Measurements from ENCODE around the gene AQP12B. TPM values are rescaled to one million over a fixed set of nuclear protein-coding genes. Genes with fewer than 3 reads are reported as not detected.

AQP12B gene
- total RNA-seq, 1 donor from 2014 or later, result not detected

- no peaks in the 10 kb centered on the region for H3K36me3 ChIP-seq
- H3K27me3 ChIP-seq (ENCODE audit: low read depth), result no peaks in the 10 kb centered on the region
- no peak for DNase-seq
- TF ChIP-seq, protein P1, sequence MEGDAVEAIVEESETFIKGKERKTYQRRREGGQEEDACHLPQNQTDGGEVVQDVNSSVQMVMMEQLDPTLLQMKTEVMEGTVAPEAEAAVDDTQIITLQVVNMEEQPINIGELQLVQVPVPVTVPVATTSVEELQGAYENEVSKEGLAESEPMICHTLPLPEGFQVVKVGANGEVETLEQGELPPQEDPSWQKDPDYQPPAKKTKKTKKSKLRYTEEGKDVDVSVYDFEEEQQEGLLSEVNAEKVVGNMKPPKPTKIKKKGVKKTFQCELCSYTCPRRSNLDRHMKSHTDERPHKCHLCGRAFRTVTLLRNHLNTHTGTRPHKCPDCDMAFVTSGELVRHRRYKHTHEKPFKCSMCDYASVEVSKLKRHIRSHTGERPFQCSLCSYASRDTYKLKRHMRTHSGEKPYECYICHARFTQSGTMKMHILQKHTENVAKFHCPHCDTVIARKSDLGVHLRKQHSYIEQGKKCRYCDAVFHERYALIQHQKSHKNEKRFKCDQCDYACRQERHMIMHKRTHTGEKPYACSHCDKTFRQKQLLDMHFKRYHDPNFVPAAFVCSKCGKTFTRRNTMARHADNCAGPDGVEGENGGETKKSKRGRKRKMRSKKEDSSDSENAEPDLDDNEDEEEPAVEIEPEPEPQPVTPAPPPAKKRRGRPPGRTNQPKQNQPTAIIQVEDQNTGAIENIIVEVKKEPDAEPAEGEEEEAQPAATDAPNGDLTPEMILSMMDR (IDR thresholded peaks at IDR 0.05; ENCODE audit: borderline replicate concordance), result no peak
- no peak overlapping the region for H3K4me3 ChIP-seq
- H3K4me1 ChIP-seq, result no peaks in the 10 kb centered on the region
- peaks cover 14% of the 10 kb centered on the region for H3K9me3 ChIP-seq (replicated peaks)
- intact Hi-C loops (cut with micrococcal nuclease), result no loop called here
- H3K27ac ChIP-seq (replicated peaks), result no peak overlapping the region
Observed at GRCh38 chr2:240630771-240631547, 51.7 kb downstream of the AQP12B start.

DNA sequence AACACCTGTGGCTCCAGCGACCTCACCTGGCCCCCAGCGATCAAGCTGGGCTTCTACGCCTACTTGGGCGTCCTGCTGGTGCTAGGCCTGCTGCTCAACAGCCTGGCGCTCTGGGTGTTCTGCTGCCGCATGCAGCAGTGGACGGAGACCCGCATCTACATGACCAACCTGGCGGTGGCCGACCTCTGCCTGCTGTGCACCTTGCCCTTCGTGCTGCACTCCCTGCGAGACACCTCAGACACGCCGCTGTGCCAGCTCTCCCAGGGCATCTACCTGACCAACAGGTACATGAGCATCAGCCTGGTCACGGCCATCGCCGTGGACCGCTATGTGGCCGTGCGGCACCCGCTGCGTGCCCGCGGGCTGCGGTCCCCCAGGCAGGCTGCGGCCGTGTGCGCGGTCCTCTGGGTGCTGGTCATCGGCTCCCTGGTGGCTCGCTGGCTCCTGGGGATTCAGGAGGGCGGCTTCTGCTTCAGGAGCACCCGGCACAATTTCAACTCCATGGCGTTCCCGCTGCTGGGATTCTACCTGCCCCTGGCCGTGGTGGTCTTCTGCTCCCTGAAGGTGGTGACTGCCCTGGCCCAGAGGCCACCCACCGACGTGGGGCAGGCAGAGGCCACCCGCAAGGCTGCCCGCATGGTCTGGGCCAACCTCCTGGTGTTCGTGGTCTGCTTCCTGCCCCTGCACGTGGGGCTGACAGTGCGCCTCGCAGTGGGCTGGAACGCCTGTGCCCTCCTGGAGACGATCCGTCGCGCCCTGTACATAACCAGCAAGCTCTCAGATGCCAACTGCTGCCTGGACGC is 52.5 kb downstream of the AQP12B start:
- Histone ChIP-seq H3K4me3 (no peak overlapping the region), H3K4me1 (no peaks in the 10 kb centered on the region), H3K27ac (replicated peaks) (no peak overlapping the region), H3K36me3 (no peaks in the 10 kb centered on the region), H3K27me3 (ENCODE audit: low read depth) (no peaks in the 10 kb centered on the region), H3K9me3 (replicated peaks) (peaks cover 14% of the 10 kb centered on the region)
- TF ChIP-seq, protein P1 (IDR thresholded peaks at IDR 0.05; ENCODE audit: borderline replicate concordance), result no peak
- DNase-seq, result no peak
- intact Hi-C loops (cut with micrococcal nuclease), result no loop called here

DNA sequence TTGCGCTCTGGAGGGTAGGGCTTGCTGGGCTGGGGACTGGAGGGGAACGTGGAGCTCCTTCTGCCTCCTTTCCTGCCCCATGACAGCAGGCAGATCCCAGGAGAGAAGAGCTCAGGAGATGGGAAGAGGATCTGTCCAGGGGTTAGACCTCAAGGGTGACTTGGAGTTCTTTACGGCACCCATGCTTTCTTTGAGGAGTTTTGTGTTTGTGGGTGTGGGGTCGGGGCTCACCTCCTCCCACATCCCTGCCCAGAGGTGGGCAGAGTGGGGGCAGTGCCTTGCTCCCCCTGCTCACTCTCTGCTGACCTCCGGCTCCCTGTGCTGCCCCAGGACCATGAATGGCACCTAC is 53.1 kb downstream of the AQP12B start:
- no peaks in the 10 kb centered on the region for H3K4me1 ChIP-seq
- no peaks in the 10 kb centered on the region for H3K36me3 ChIP-seq
- TF ChIP-seq, protein P1 (IDR thresholded peaks at IDR 0.05; ENCODE audit: borderline replicate concordance), result no peak
- intact Hi-C loops (cut with micrococcal nuclease), result no loop called here
- H3K27ac ChIP-seq (replicated peaks), result no peak overlapping the region
- no peak for DNase-seq
- H3K4me3 ChIP-seq, result no peak overlapping the region
- H3K9me3 ChIP-seq (replicated peaks), result peaks cover 14% of the 10 kb centered on the region
- H3K27me3 ChIP-seq (ENCODE audit: low read depth), result no peaks in the 10 kb centered on the region

GRCh38 chr2:240628808-240629618 is 53.7 kb downstream of the AQP12B start:
- Histone ChIP-seq H3K4me1 (no peaks in the 10 kb centered on the region), H3K27me3 (ENCODE audit: low read depth) (no peaks in the 10 kb centered on the region), H3K36me3 (no peaks in the 10 kb centered on the region), H3K4me3 (no peak overlapping the region), H3K9me3 (replicated peaks) (peaks cover 9% of the 10 kb centered on the region), H3K27ac (replicated peaks) (no peak overlapping the region)
- TF ChIP-seq, protein P1 (IDR thresholded peaks at IDR 0.05; ENCODE audit: borderline replicate concordance), result no peak
- intact Hi-C loops (cut with micrococcal nuclease), result no loop called here
- DNase-seq, result no peak

GRCh38 chr2:240628507-240628807 is 54.2 kb downstream of the AQP12B start:
- intact Hi-C loops (cut with micrococcal nuclease), result no loop called here
- Histone ChIP-seq H3K36me3 (no peaks in the 10 kb centered on the region), H3K4me3 (no peak overlapping the region), H3K4me1 (no peaks in the 10 kb centered on the region), H3K27ac (replicated peaks) (no peak overlapping the region), H3K27me3 (ENCODE audit: low read depth) (no peaks in the 10 kb centered on the region), H3K9me3 (replicated peaks) (peaks cover 4% of the 10 kb centered on the region)
- TF ChIP-seq, protein P1 (IDR thresholded peaks at IDR 0.05; ENCODE audit: borderline replicate concordance), result no peak
- no peak for DNase-seq

Data from left ventricle myocardium inferior (tissue), 1 donor.